NK-92 treated with Interleukin-12 subunit alpha and Interleukin-12 subunit beta, amount 100 ng/mL, for 24 hours (cell line): ENCODE data around the gene RNF180.

Experiments used
- DNase-seq: peaks from one replicate; lab custom pipeline; 2025; lab: John Stamatoyannopoulos, UW

Gene RNF180, protein sequence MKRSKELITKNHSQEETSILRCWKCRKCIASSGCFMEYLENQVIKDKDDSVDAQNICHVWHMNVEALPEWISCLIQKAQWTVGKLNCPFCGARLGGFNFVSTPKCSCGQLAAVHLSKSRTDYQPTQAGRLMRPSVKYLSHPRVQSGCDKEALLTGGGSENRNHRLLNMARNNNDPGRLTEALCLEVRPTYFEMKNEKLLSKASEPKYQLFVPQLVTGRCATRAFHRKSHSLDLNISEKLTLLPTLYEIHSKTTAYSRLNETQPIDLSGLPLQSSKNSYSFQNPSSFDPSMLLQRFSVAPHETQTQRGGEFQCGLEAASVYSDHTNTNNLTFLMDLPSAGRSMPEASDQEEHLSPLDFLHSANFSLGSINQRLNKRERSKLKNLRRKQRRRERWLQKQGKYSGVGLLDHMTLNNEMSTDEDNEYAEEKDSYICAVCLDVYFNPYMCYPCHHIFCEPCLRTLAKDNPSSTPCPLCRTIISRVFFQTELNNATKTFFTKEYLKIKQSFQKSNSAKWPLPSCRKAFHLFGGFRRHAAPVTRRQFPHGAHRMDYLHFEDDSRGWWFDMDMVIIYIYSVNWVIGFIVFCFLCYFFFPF

DNA sequence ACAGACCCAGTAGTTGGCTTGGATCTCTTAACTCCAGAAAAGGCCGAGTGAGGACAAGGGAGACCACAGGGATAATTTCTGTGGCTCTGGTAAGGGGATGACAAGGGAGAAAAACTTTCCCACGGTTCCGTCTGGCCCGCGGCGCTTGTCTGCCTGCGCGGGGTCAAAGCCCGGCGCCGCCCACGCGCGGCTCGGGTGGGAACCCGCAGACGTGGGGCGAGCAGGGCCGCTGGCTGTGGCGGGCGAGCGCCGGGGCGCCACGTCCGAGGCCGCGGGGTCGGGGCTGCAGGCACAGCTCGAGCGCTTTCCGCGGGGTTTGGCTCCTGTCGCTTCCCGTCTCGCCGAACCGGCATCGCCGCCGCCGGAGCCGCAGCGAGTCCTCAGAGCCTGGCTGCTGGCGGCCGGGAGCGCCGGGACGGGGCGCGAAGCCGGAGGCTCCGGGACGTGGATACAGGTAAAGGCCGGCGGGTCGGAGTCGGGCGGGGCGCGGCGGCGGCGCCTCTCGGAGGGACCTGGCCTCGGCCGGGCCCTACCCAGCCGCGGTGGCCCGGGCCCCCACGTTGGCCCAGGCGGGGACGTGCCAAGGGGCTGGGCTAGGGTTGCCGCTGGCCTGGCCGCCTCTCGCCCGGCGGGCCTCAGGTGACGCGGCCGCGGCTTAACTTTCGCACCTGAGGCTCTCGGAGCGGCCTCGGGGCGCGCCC, at the start of gene RNF180:
Gene RNF180 (plus strand): TSS at position 344 of the 701 bp plus-strand sequence. CDS start 34,965 bp downstream, outside the sequence.
- no peak for DNase-seq

DNA sequence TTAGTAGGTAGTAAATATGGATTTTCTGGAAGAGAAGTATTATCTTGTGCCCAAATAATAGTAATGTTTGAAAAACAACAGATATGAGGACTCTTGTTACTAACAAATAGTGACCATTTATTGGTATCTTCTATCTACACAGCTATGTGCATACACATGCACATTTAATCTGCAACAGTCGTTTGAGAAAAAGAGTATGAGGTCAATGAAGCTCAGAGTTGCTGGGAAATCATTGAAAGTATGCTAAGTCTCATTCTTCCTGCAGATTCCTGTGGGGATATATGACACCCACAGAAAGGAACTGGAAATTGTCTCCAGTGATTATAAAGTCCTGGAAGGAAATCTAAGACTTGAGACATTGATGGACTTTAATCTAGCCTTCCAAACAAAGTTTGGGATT, 40.1 kb upstream of the RNF180 start:
- no peak for DNase-seq

- no peak for DNase-seq
Measured at GRCh38 chr5:64126202-64126741, 39.4 kb upstream of the RNF180 start.

DNA sequence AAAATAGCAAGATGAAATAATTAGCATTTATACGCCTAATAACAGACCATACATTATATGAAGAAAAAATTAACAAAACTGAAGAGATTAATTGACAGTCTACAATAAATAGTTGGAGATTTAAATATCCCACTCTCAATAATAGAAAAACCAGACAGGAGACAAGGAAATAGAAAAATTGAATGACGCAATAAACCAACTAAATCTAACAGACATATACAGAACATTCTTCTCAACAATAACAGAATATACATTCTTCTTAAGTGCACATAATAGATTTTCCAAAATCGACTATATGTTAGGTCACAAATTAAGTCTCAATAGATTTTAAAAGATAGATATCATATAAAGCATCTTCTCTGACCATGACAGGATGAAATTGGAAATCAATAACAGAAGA, 25.6 kb upstream of the RNF180 start:
- no peak for DNase-seq

DNA sequence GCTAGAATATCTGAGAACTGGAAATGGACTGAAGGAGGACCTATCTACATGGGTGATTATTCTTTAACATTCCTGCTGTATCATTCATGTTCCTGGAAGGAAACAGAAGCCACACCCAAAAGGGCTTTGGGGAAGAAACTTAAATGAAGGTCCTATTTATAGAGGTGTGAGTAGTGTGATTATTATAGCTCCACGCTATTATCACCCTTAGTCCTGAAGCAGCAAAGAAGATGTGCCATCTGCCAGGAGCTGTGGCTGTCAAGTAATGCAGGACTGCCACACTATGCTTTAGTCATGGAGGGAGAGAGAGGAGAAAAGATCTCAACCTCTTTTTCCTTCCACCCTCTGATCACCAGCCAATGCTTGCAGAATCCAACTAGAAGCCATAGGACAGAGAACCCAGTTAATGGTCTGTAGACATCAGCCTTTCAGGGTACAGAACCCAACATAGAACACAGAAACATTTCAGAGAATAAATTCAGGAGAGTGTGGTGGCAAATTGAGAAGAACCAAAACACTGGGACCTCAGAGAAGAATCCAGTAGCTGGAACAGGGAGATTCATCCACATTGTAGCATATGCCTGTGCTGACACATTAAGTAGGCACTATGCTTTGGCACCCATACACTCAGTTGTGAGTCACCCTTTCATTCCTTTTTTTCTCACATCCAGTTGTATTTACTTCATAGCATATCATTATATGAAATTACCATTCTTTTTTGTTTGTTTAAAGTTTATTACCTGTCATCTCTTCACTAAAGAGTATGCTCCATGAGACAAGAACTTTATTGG, 21.0 kb upstream of the RNF180 start:
- DNase-seq = no peak

- DNase-seq = no peak
Measured at GRCh38 chr5:64145216-64145895, 20.3 kb upstream of the RNF180 start.

- DNase-seq = no peak
Measured at GRCh38 chr5:64147379-64147778, 18.3 kb upstream of the RNF180 start.

DNA sequence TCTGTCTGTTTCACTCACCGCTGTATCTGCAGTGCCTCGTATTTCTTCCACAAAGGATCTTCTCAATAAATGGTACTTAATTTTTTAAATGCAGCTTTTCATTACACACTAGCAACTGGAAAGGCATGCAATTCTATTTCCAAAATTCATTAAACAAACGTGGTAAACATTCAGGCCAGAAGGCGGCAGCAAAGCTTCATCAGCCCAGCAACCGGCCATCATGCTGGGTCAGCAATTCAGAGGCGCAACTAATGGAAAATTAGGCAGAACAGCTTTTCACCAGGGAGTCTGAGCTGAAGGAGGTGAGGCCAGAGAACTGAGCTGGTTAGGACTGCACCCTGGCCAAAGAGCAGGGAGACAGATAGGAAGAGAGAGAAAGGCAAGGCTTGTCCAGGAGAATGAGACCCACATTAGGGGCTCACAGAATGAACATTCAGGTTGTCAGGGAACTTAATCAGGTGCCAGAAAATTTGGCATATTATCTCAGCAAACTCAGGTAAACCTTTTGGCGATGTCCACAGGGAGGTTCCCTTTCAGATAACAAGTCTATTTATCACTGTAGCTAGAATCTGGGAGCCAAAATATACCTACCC, 17.7 kb upstream of the RNF180 start:
- no peak for DNase-seq

DNA sequence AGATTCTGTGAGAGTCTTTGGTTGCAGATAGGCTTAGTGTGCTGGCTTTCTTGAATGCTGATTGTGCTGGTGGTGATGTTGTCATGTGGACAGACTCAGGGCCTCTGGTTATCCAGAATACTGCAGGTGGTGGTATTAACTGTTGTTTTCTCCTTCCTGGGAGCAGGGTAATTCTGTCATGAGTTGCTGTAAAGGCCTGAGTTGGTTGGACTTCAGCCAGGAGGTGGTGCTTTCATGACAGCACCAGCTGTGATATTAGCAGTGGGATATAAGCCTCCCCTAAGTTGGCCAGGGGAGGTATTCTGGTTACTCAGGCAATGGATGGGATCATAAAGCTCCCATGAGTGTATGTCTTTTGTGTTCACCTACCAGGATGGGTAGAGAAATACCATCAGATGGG, 16.4 kb upstream of the RNF180 start:
- no peak for DNase-seq

DNA sequence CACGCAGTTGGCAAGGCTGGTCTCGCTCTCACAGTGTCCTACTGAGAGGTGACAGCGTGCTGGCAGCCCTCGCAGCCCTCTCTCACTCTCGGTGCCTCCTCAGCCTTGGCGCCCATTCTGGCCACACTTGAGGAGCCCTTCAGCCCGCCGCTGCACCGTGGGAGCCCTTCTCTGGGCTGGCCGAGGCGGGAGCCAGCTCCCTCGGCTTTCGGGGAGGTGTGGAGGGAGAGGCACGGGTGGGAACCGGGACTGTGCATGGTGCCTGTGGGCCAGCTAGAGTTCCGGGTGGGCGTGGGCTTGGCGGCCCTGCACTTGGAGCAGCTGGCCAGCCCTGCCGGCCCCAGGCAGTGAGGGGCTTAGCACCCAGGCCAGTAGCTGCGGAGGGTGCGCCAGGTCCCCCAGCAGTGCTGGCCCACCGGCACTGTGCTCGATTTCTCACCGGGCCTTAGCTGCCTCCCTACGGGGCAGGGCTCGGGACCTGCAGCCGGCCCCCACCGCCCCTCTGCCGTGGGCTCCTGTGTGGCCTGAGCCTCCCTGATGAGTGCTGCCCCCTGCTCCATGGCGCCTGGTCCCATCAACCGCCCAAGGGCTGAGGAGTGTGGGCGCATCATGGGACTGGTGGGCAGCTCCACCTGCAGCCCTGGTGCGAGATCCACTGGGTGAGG, 15.7 kb upstream of the RNF180 start:
- no peak for DNase-seq

- no peak for DNase-seq
Measured at GRCh38 chr5:64156261-64156660, 9.4 kb upstream of the RNF180 start.

DNA sequence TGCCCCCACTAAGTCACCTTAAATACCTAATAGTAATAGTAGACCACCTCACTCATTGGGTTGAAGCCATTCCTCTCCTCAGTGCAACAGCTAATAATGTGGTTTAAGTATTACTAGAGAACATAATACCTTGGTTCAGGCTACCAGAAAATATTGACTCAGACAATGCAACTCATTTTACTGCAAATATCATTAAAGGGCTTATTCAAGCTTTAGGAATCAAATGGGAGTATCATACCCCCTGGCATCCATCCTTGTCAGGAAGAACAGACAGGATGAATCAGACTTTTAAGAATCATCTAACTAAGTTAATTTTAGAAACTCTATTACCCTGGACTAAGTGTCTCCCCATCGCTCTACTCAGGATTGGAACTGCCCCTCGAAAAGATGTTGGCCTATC, 6.8 kb upstream of the RNF180 start:
- DNase-seq = no peak

GRCh38 chr5:64160201-64160600, 5.4 kb upstream of the RNF180 start:
- no peak for DNase-seq

DNA sequence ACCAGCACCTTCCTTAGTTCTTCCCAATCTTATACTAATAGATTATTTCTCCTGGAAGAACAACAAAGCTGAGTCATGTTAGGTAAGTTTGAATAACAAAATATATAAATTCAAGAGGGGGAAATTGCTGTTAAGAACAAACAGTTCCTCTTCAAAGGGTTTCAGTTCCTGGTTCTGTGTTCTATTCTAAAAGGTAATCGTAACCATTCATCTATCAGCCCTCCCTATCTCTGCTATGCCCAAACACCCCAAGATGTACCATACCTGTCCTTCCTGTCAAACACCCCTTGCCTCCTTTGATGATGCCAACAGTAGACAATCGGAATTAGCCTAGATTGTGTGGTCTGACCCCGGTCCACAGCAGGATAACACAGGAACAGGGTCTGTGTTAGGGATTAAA, 4.2 kb upstream of the RNF180 start:
- DNase-seq = no peak

- DNase-seq = no peak
Measured at GRCh38 chr5:64163135-64163534, 2.5 kb upstream of the RNF180 start.

- DNase-seq = no peak
Measured at GRCh38 chr5:64163746-64164145, 1.9 kb upstream of the RNF180 start.

DNA sequence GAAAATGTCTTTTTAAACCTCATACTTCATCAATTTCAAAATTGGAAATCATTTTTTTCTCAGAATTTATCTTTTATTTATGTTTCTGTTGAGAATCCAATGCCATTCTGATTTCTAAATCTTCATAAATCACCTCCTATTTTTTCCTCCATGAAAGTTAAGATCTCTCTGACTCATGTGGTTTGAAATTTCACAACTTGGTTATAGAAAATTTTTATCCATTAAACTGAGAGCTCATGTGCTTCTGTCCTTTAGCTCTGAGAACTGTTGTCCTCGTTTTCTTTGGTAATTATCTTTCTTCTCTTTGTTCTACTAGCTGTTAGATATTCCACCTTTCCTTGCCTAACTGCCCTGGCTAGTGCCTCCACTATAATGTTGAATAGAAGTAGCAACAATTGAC, 1.5 kb upstream of the RNF180 start:
- DNase-seq = no peak

GRCh38 chr5:64165160-64165499, 513 bp upstream of the RNF180 start:
- no peak for DNase-seq

GRCh38 chr5:64166201-64166959, 737 bp downstream of the RNF180 start:
- no peak for DNase-seq

- DNase-seq = no peak
Measured at GRCh38 chr5:64176301-64176700, 10.7 kb downstream of the RNF180 start.
